Esophagus muscularis mucosa (tissue), 4 donors: Measurements from ENCODE around the gene SCGB3A1. TPM values are rescaled to one million over a fixed set of nuclear protein-coding genes. Genes with fewer than 3 reads are reported as not detected.
A peak's percentile ranks its signal among the peaks of the same experiment; 100 is the strongest.

Experiments
- DNase-seq: peaks from one replicate; pipeline ENCODE4 v3.0.0-alpha.2; 2017; ENCODE audit errors: extremely low spot score
- H3K27ac ChIP-seq, 4 donors: fragments of 200-600 bp; sonication (generic); replicated peaks in 1 of 4; 1 replicate in 3 of 4; 2 replicates in 1 of 4; pipeline ENCODE4 v1.5.1; 2016 to 2019; ENCODE audit warnings: mild to moderate bottlenecking in 1 of 4
- H3K27me3 ChIP-seq, 4 donors: fragments of 200-600 bp; sonication (generic); one replicate each; pipeline versions ENCODE4 v1.5.1 to v1.6.0; 2016 to 2019
- H3K36me3 ChIP-seq, 4 donors: fragments of 200-600 bp; sonication (generic); one replicate each; pipeline ENCODE4 v1.5.1; 2016 to 2019
- H3K4me1 ChIP-seq, 4 donors: fragments of 200-600 bp; sonication (generic); one replicate each; pipeline ENCODE4 v1.5.1; 2016 to 2019
- H3K4me3 ChIP-seq, 4 donors: fragments of 200-600 bp; sonication (generic); 1 replicate in 2 of 4; 2 replicates in 2 of 4; pipeline ENCODE4 v1.5.1; 2016 to 2019; ENCODE audit warnings: mild to moderate bottlenecking in 4 of 4, moderate library complexity in 1 of 4
- H3K9me3 ChIP-seq, 4 donors: fragments of 200-600 bp; sonication (generic); 1 replicate in 3 of 4; 2 replicates in 1 of 4; pipeline ENCODE4 v1.5.1; 2016 to 2019
- EP300 ChIP-seq: sonication (generic); formaldehyde crosslinking; IDR thresholded peaks from one replicate; pipeline ENCODE4 v1.6.1; 2017; ENCODE audit warnings: antibody characterized with exemption
- POLR2A ChIP-seq: fragments of 450-650 bp; IDR thresholded peaks from one replicate; pipeline ENCODE4 v1.6.1; 2017; ENCODE audit warnings: antibody characterized with exemption, moderate library complexity, mild to moderate bottlenecking, low read depth
- POLR2AphosphoS5 ChIP-seq, 2 donors: sonication (generic); formaldehyde crosslinking; IDR thresholded peaks; one replicate each; pipeline ENCODE4 v1.6.1; 2017; ENCODE audit warnings: antibody characterized with exemption in 2 of 2
- WGBS: methylation state at CpG from one replicate; pipeline ENCODE4 v1.1.5; 2018; 5-methylcytosine and 5-hydroxymethylcytosine counted together
- intact Hi-C: fragments of 100-400 bp; cut with DNase I; formaldehyde crosslinking; loops from one replicate; pipeline ENCODE4 v1.15.1; 2023
- total RNA-seq, 4 donors: library from RNA; depleted of rRNA; stranded (reverse); fragments of >200 nt; gene quantifications; one replicate each; pipeline versions ENCODE4 v1.1.0 to v1.2.1, GENCODE V29; 2016
- TF ChIP-seq, protein P1 (sequence below), 3 experiments: fragments of 200-600 bp in 2 of 3; fragments of 450-650 bp in 1 of 3; sonication (generic) in 2 of 3; IDR thresholded peaks; one replicate each; pipeline ENCODE4 v1.5.1; 2017 to 2019; ENCODE audit warnings: antibody characterized with exemption in 3 of 3, mild to moderate bottlenecking in 2 of 3, moderate library complexity in 1 of 3

The SCGB3A1 gene
- total RNA-seq, 4 donors from 2014 or later = 1.9 to 2.4 TPM; not detected in 2

DNA sequence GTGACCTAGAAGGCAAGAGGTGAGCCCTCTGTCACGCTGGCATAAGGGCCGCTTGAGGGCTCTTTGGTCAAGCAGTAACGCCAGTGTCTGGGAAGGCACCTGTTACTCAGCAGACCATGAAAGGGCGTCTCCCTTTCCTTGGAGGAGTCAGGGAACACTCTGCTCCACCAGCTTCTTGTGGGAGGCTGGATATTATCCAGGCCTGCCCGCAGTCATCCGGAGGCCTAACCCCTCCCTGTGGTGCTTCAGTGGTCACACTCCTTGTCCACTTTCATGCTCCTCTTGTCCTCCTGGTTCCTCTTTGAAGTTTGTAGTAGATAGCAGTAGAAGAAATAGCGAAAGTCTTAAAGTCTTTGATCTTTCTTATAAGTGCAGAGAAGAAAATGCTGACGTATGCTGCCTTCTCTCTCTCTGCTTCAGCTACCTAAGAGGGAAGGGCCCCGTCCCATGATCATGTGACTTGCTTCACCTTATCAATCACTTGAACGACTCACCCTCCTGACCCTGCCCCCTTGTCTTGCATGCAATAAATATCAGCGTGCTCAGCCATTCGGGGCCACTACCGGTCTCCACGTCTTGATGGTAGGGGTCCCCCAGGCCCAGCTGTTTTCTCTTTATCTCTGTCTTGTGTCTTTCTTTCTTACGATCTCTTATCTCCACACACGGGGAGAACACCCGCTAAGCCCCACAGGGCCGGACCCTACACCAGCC is 16.7 kb upstream of the SCGB3A1 start:
- 73% methylated on average over 18 of the region's 18 CpGs for WGBS
- Histone ChIP-seq H3K27ac (no peak overlapping the region), H3K4me3 (no peak overlapping the region), H3K27me3 (peaks cover 0 to 16% (median 0%) of the 10 kb centered on the region in 4 donors), H3K4me1 (no peaks in the 10 kb centered on the region), H3K36me3 (peaks cover 0 to 9% (median 0%) of the 10 kb centered on the region in 4 donors), H3K9me3 (no peaks in the 10 kb centered on the region)
- TF ChIP-seq, protein P1, sequence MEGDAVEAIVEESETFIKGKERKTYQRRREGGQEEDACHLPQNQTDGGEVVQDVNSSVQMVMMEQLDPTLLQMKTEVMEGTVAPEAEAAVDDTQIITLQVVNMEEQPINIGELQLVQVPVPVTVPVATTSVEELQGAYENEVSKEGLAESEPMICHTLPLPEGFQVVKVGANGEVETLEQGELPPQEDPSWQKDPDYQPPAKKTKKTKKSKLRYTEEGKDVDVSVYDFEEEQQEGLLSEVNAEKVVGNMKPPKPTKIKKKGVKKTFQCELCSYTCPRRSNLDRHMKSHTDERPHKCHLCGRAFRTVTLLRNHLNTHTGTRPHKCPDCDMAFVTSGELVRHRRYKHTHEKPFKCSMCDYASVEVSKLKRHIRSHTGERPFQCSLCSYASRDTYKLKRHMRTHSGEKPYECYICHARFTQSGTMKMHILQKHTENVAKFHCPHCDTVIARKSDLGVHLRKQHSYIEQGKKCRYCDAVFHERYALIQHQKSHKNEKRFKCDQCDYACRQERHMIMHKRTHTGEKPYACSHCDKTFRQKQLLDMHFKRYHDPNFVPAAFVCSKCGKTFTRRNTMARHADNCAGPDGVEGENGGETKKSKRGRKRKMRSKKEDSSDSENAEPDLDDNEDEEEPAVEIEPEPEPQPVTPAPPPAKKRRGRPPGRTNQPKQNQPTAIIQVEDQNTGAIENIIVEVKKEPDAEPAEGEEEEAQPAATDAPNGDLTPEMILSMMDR (IDR thresholded peaks at IDR 0.05) = no peak
- TF ChIP-seq EP300 (no peak), POLR2AphosphoS5 (IDR thresholded peaks at IDR 0.05) (no peak), POLR2A (no peak)
- no peak for DNase-seq
- intact Hi-C loops = no loop called here

GRCh38 chr5:180606215-180606785 is 15.0 kb upstream of the SCGB3A1 start:
- H3K27me3 ChIP-seq = peaks cover 0 to 16% (median 0%) of the 10 kb centered on the region in 4 donors
- no peaks in the 10 kb centered on the region for H3K4me1 ChIP-seq
- DNase-seq = no peak
- H3K4me3 ChIP-seq = no peak overlapping the region
- no peak overlapping the region for H3K27ac ChIP-seq
- H3K9me3 ChIP-seq = no peaks in the 10 kb centered on the region
- peaks cover 0 to 9% (median 0%) of the 10 kb centered on the region in 4 donors for H3K36me3 ChIP-seq
- intact Hi-C loops = no loop called here
- WGBS = 85% methylated on average over 21 of the region's 21 CpGs
- TF ChIP-seq EP300 = no peak
- TF ChIP-seq, protein P1 (IDR thresholded peaks at IDR 0.05) = no peak
- TF ChIP-seq POLR2A = no peak
- no peak for TF ChIP-seq POLR2AphosphoS5 (IDR thresholded peaks at IDR 0.05)

GRCh38 chr5:180605554-180606214 is 14.4 kb upstream of the SCGB3A1 start:
- TF ChIP-seq, protein P1 (IDR thresholded peaks at IDR 0.05) = peak; percentile 38 to 69 (median 44)
- no peak for TF ChIP-seq POLR2AphosphoS5 (IDR thresholded peaks at IDR 0.05)
- intact Hi-C loops = no loop called here
- Histone ChIP-seq H3K4me3 (no peak overlapping the region), H3K27ac (no peak overlapping the region), H3K4me1 (no peaks in the 10 kb centered on the region), H3K36me3 (peaks cover 0 to 9% (median 0%) of the 10 kb centered on the region in 4 donors), H3K9me3 (no peaks in the 10 kb centered on the region), H3K27me3 (peaks cover 0 to 16% (median 0%) of the 10 kb centered on the region in 4 donors)
- 52% methylated on average over 7 of the region's 11 CpGs for WGBS
- DNase-seq = no peak

DNA sequence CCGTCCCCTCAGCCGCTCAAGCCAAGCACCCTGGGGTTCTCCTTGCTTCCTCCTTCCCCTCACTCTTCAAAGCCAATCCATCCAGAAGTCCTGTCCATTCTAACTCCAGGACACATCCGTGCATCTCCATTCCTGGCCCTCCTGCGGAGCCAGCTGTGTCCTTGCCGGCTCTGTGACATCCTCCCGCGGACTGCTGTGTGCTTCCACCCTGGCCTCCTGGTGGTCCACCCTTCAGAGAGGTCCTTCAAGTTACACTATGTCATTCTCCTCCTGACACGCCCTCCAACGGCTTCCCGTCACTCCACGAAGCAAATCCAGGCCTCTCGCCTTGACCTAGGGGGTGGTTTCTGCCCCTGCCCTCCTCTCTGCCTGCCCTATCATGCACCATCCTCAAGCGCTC is 13.0 kb upstream of the SCGB3A1 start:
- Histone ChIP-seq H3K4me1 (no peaks in the 10 kb centered on the region), H3K36me3 (no peaks in the 10 kb centered on the region), H3K4me3 (no peak overlapping the region), H3K27ac (no peak overlapping the region), H3K27me3 (peaks cover 0 to 16% (median 0%) of the 10 kb centered on the region in 4 donors), H3K9me3 (no peaks in the 10 kb centered on the region)
- TF ChIP-seq POLR2AphosphoS5 (IDR thresholded peaks at IDR 0.05) (no peak), EP300 (no peak), POLR2A (no peak)
- TF ChIP-seq, protein P1 (IDR thresholded peaks at IDR 0.05) = no peak
- 85% methylated on average over 13 of the region's 13 CpGs for WGBS
- intact Hi-C loops = no loop called here
- DNase-seq = no peak
